GM12873 (cell line): Measurements from ENCODE around the gene RNF208.

Experiments
- CTCF ChIP-seq: IDR thresholded peaks from 2 replicates; pipeline ENCODE4 v1.5.1; 2012; ENCODE audit warnings: low read depth, mild to moderate bottlenecking, moderate library complexity, low read length, control low read depth; ENCODE audit not compliant: insufficient read depth; ENCODE audit errors: missing control alignments

Gene RNF208

DNA sequence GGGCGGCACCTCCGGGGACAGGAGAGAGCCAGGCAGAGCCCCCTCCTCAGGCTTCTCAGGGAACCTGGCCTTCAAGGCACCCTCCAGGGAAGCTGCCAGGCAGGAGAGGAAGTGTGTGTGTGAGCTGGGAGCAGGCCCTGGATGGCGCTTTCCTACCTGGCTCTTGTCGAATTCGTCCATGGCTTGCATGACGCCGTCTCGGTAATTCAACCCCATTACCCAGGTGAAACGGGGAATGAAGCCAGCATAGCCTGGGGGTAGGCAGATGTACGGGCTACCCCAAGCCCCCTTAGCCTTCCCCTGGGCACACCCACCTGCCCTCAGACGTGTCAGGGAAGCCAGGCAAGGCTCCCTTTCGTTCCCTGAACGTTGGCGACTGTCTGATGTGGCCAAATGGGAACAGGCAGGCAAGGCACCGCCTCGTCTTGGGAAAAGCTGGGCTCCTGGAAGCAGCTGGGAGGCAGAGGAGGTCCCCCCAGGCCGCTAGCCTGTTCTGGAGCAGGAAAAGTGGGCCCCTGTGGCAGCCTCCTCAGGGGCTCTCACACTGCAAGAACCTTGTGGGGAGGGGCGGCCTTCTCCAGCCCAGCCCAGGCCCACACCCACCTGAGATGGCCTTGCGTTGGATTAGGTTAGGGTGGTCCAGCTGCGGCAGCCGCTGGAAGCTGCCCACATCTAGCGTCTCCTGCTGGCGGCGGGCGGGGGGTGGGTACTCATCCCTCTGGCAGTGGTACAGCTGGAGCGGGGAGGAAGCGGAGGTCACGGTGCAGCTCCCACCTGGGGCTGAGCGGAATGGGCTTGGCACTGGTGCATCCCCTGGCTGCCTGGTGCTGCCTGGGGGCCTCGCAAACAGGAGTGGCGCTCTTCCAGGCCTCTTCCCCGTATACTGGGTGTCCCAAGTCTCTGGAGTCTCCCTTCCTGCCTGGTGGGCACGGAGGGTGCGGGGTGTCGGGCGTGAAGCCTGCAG lies 22.7 kb upstream of the RNF208 start:
- no peak for TF ChIP-seq CTCF

DNA sequence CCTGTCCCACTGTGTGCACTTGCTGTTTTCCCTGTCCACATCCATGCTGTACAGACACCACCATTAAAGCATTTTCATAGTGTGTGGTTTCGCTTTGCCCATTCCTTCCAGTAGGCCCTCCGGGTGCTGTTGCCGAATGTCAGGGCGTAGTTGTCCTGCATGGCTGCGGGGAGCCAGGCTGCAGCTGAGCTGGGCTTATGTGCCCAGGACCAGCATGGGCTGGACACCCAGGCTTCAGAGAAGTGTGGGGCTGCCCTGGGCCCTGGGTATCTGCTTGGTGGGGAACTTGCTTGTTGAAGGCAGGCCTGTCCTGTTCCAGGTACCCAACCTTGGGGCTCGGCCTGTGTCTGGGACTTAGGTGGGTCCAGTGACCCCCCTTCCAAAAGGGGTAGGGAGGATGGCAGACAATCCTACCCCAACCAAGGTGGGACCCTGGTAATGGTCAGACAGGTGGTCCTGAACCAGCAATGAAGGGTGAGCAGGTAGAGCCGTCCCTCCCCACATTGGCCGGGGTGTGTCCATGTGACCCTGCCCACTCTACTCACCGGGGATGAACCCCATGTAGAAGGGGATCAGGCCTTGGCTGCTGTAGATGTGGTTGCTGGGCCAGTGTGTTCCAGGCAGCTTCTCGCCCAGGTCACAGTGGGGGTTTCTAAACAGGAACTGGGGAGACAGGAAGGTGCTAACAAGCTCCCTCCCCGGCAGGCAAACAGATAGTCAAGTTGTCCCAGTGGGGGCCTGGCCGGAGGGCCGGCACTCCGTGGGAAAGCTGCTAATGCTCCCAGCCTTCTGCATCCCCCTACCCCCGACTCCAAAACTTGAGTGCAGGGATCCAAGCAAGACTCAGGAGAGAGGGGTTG lies 21.8 kb upstream of the RNF208 start:
- no peak for TF ChIP-seq CTCF

DNA sequence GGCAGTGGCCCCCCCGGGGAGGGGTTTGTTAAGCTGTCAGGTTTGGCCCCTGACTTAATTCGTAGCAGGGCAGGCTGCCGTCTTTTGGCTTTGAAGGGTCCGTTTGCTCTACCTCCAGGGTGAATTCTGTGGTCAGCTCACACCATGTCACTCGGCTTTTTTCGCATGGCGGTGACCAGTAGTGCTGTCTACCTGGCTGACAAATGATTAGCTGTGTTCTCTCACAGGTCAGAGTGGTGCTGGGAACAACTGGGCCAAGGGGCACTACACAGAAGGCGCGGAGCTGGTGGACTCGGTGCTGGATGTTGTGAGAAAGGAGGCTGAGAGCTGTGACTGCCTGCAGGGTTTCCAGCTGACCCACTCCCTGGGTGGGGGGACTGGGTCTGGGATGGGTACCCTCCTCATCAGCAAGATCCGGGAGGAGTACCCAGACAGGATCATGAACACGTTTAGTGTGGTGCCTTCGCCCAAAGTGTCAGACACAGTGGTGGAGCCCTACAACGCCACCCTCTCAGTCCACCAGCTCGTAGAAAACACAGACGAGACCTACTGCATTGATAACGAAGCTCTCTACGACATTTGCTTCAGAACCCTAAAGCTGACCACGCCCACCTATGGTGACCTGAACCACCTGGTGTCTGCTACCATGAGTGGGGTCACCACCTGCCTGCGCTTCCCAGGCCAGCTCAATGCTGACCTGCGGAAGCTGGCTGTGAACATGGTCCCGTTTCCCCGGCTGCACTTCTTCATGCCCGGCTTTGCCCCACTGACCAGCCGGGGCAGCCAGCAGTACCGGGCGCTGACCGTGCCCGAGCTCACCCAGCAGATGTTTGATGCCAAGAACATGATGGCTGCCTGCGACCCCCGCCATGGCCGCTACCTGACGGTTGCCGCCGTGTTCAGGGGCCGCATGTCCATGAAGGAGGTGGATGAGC lies 20.5 kb upstream of the RNF208 start:
- TF ChIP-seq CTCF: no peak

DNA sequence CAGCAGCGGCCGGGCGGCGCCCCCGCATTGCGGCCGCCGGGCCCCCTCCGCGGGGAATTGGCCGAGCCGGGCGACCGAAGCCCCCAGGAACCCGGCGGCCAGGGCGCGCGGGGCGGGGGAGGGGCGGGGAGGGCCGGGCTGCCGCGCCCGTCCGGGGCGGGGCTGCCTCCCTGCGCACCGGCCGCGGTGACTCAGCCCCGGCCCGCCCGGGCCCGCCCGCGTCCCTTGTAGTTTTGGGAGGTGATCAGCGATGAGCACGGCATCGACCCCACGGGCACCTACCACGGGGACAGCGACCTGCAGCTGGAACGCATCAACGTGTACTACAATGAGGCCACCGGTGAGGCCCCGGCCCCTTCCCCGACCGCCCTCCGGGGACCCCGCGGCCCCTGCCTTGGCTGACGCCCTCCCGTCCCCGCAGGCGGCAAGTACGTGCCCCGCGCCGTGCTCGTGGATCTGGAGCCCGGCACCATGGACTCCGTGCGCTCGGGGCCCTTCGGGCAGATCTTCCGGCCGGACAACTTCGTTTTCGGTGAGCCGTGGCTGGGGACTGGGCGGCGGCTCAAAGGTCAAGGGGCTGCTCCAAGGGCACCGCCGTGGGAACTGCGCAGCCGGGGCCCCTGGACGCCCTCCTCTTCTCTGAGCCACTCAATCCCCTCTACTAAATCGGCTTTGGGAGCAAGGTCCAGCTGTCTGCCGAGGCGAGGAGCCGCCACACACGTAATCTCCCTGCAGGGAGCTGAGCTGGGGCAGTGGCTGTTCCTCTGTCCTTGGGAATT lies 19.6 kb upstream of the RNF208 start:
- no peak for TF ChIP-seq CTCF

- no peak for TF ChIP-seq CTCF
Measured at GRCh38 chr9:137240841-137241489, 18.9 kb upstream of the RNF208 start, which contains the start of gene TUBB4B. TSS of gene TUBB4B (plus strand) at chr9:137241287. CDS start at chr9:137241361, 74 bp downstream.

- no peak for TF ChIP-seq CTCF
Measured at GRCh38 chr9:137240318-137240840, 18.3 kb upstream of the RNF208 start.
